Aorta (tissue), 5 donors: ENCODE data around the gene MYL5. TPM values are rescaled to one million over a fixed set of nuclear protein-coding genes. Genes with fewer than 3 reads are reported as not detected.
"Not testable (repeated sequence)": the region's sequence is repeated elsewhere in the genome, so short reads cannot be mapped to it uniquely, and the experiment has no call there.

Source experiments
- ATAC-seq: fragments of 200-7000 bp; cut with Tn5 transposase; one replicate; pipeline ENCODE4 v1.9.1; 2022; ENCODE audit warnings: moderate library complexity; ENCODE audit not compliant: low FRiP score
- DNase-seq, 2 donors: peaks; one replicate each; pipeline ENCODE4 v3.0.0-alpha.2; 2020
- H3K27ac ChIP-seq, 2 donors: one replicate each; pipeline ENCODE4 v1.5.1; 2013; ENCODE audit warnings: low read length in 2 of 2, mild to moderate bottlenecking in 2 of 2, moderate library complexity in 2 of 2, control low read depth in 1 of 2, inconsistent platforms in 1 of 2, low read depth in 1 of 2
- H3K27me3 ChIP-seq, 2 donors: one replicate each; pipeline ENCODE4 v1.6.1; 2013; ENCODE audit warnings: control low read depth in 1 of 2, low read length in 1 of 2, mild to moderate bottlenecking in 1 of 2, moderate library complexity in 1 of 2; ENCODE audit not compliant: insufficient read depth in 2 of 2, control insufficient read depth in 1 of 2
- H3K36me3 ChIP-seq, 2 donors: one replicate each; pipeline ENCODE4 v1.6.1; 2013; ENCODE audit warnings: control low read depth in 1 of 2, low read length in 1 of 2, mild to moderate bottlenecking in 1 of 2; ENCODE audit not compliant: insufficient read depth in 2 of 2, control insufficient read depth in 1 of 2
- H3K4me1 ChIP-seq, 2 donors: one replicate each; pipeline ENCODE4 v1.6.1; 2013; ENCODE audit warnings: low read length in 2 of 2, control low read depth in 1 of 2, mild to moderate bottlenecking in 1 of 2, moderate library complexity in 1 of 2; ENCODE audit not compliant: insufficient read depth in 2 of 2, control insufficient read depth in 1 of 2
- H3K4me3 ChIP-seq, 2 donors: one replicate each; pipeline ENCODE4 v1.5.1; 2013; ENCODE audit warnings: low read length in 2 of 2, control low read depth in 1 of 2, mild to moderate bottlenecking in 1 of 2
- H3K9me3 ChIP-seq: one replicate; pipeline ENCODE4 v1.6.1; 2013; ENCODE audit warnings: mild to moderate bottlenecking, low read length; ENCODE audit not compliant: control insufficient read depth
- WGBS, 2 donors: extraction: QIAGEN DNeasy Blood & Tissue Kit; methylation state at CpG; one replicate each; pipeline ENCODE4 v1.1.7; 2013; 5-methylcytosine and 5-hydroxymethylcytosine counted together
- intact Hi-C, 2 donors: fragments of 100-400 bp; cut with DNase I; formaldehyde crosslinking; loops; one replicate each; pipeline versions ENCODE4 v1.14.2 to v1.15.0; 2022
- polyA plus RNA-seq, 2 donors: library from polyadenylated mRNA; stranded (reverse); fragments of 200-250 nt; gene quantifications; one replicate each; pipeline ENCODE4 v1.2.3, GENCODE V29; 2013
- total RNA-seq, 2 donors: library from RNA; stranded (reverse); fragmentation: NEBNext Ultra II Directional; extraction: Animal tissue kit (Norgen Biotek cat#: 25700); gene quantifications; one replicate each; pipeline ENCODE4 v1.2.1, GENCODE V29; 2021
- donor health status: healthy with polysubstance abuse.
- donor health status: Bipolar disorder and iron deficiency.
- donor health status: DM: no; HTN: no; CAD: no.
- donor health status: DM: no; HTN: no; CAD: no.
- donor health status: DM: yes; HTN: yes; CAD: no.

MYL5 gene
- total and polyA plus RNA-seq, 4 donors: 5.7 to 19.8 (median 13.4) TPM

DNA sequence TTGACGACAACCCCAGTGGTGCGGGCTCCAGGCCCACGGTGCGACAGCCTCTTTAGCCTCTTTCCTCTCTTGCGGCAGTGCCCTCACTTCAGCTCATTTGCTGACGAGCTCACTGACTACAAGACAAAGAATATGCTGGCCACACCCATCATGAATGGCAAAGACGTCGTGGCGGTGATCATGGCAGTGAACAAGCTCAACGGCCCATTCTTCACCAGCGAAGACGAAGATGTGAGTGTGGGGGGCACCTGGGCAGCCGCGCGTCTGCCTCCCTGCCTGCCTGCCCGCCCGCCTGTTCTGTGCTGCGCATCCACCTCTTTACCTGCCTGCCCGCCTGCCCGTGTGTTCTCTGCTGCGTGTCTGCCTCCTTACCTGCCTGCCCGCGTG lies 39.8 kb upstream of the MYL5 start:
- ATAC-seq: no peak
- intact Hi-C loops: no loop called here
- no peaks in the 10 kb centered on the region for H3K27me3 ChIP-seq
- no peaks in the 10 kb centered on the region for H3K36me3 ChIP-seq
- no peaks in the 10 kb centered on the region for H3K4me1 ChIP-seq
- no peak overlapping the region for H3K27ac ChIP-seq
- peak; percentile 27 to 50 for DNase-seq
- peaks cover 3% of the 10 kb centered on the region for H3K9me3 ChIP-seq
- 74 to 80% methylated on average over 17 to 23 of the region's 23 CpGs for WGBS, 2 donors
- no peak overlapping the region for H3K4me3 ChIP-seq

DNA sequence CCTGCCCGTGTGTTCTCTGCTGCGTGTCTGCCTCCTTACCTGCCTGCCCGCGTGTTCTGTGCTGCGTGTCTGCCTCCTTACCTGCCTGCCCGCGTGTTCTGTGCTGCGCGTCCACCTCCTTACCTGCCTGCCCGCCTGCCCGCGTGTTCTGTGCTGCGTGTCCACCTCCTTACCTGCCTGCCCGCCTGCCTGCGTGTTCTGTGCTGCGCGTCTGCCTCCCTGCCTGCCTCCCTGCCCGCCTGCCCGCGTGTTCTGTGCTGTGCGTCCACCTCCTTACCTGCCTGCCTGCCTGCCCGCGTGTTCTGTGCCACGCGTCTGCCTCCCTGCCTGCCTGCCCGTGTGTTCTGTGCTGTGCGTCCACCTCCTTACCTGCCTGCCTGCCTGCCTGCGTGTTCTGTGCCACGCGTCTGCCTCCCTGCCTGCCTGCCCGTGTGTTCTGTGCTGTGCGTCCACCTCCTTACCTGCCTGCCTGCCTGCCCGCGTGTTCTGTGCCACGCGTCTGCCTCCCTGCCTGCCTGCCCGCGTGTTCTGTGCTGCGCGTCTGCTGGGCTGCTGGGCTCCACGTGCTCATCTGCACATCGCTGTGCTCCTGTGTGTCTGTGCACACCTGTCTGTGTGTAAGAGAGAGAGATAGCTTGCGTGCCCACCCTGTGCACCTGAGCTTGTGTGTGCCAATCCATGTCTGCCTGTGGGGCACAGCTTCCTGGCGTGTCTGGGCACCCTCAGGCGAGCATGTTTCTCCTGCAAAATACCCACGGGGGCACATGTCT lies 39.1 kb upstream of the MYL5 start:
- H3K27ac ChIP-seq, ATAC-seq, H3K4me1 ChIP-seq, H3K4me3 ChIP-seq, H3K9me3 ChIP-seq, intact Hi-C loops, H3K36me3 ChIP-seq, H3K27me3 ChIP-seq: not testable (repeated sequence)
- peak; percentile 11 to 45 for DNase-seq
- WGBS, 2 donors: 91 to 93% methylated on average over 41 to 46 of the region's 46 CpGs

DNA sequence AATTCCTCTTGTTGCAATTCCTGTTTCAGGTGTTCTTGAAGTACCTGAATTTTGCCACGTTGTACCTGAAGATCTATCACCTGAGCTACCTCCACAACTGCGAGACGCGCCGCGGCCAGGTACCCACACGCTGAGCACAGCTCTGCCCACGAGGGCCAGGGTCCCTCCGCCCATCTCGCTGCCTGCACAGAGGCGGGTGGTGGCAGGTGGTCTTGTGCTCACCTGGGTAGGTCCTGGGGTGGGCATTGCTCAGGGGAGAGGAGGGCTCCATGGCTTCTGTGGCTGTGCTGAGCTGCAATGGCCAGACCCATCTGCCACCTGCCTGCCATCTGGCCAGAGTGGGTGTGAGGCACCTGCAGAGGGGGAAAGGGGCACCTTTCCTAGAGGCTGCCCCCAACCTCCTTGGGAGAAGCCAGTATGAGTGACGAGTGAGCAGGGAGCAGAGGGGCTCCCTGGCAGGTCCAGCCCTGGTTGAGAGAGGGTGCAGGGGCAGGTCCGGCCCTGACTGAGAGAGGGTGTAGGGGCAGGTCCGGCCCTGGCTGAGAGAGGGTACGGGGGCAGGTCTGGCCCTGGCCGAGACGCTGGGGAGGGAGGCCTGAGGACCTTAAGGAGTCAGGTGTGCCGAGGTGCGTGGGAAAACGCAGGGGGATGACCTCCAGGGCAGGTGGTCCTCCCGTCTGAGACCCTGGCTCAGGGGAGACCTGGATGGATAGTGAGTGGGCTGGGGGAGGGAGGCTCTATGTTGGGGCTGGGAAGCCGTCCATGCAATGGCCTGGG lies 38.3 kb upstream of the MYL5 start:
- DNase-seq (peak; percentile 35 to 66), ATAC-seq (no peak)
- intact Hi-C loops: no loop called here
- Histone ChIP-seq H3K9me3 (peaks cover 3% of the 10 kb centered on the region), H3K4me1 (no peaks in the 10 kb centered on the region), H3K4me3 (no peak overlapping the region), H3K27me3 (no peaks in the 10 kb centered on the region), H3K27ac (no peak overlapping the region), H3K36me3 (no peaks in the 10 kb centered on the region)
- 84 to 87% methylated on average over 20 to 22 of the region's 22 CpGs for WGBS, 2 donors

DNA sequence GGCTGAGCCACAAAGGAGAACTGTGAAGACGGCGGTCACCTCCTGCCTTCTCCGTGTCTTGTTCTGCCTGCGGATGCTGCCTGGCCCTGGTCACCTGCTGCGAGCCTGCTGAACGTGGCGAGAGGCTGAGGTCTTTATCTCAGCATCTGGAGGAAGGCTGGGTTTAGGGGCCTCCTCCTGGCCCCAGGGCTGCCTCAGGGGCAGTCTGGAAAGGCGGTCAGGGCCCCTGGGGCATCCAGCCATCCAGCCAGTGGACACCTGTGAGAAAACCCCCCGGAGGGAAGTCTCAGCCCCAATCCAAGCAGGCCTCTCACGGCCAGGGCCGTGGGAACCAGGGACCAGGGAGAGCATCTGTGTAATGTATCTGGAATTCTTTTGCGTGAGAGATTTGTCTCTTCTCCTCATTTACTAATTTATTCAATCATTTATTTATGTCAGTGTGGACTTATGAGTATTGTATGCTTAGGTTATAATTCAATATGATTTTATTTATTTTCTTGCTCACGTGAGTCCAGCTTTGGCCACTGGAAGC lies 37.6 kb upstream of the MYL5 start:
- intact Hi-C loops: no loop called here
- H3K4me1 ChIP-seq: no peaks in the 10 kb centered on the region
- DNase-seq: peak; percentile 17 to 48
- WGBS, 2 donors: 56 to 61% methylated on average over 13 of the region's 13 CpGs
- no peaks in the 10 kb centered on the region for H3K36me3 ChIP-seq
- no peaks in the 10 kb centered on the region for H3K27me3 ChIP-seq
- H3K27ac ChIP-seq: no peak overlapping the region
- no peak for ATAC-seq
- H3K9me3 ChIP-seq: peaks cover 3% of the 10 kb centered on the region
- H3K4me3 ChIP-seq: no peak overlapping the region

DNA sequence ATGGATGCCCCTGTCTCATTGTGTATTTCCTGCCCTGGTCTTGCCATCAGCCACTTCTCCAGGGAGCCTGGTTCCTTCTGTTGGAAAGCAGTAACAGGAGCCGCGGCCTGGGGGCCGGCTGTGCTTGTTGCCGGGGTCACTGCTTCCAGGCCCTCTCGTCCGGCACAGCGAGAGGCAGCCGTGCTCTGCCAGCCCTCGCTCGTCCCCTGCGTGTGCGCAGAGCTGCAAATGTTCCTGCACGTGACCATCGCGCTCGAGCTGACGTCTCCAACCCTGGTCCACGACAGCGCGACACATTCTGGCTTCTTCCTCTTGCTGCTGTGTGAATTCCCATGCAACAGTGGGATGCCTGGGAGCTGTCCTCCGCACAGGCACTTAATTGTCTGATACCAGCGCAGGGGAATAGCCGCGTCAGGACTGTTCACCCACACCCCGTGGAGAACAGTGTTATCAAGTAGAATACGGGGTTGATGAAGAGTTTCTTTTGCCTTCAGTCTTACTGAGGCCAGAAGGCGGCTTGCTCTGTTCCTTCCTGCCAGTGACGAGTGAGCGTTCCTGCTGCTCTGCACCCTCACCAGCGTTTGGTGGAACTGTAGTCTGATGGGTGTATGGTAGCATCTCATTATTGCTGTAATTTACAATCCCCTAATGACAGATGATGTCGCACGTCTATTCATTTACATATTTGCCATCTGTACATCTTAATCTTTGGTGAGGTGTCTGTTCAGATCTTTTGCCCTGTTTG lies 36.6 kb upstream of the MYL5 start:
- Histone ChIP-seq H3K4me3 (no peak overlapping the region), H3K27ac (no peak overlapping the region), H3K4me1 (no peaks in the 10 kb centered on the region), H3K36me3 (no peaks in the 10 kb centered on the region), H3K9me3 (no peaks in the 10 kb centered on the region), H3K27me3 (no peaks in the 10 kb centered on the region)
- ATAC-seq (no peak), DNase-seq (peak; percentile 32 to 63)
- intact Hi-C loops: no loop called here
- 47 to 56% methylated on average over 32 of the region's 32 CpGs for WGBS, 2 donors

DNA sequence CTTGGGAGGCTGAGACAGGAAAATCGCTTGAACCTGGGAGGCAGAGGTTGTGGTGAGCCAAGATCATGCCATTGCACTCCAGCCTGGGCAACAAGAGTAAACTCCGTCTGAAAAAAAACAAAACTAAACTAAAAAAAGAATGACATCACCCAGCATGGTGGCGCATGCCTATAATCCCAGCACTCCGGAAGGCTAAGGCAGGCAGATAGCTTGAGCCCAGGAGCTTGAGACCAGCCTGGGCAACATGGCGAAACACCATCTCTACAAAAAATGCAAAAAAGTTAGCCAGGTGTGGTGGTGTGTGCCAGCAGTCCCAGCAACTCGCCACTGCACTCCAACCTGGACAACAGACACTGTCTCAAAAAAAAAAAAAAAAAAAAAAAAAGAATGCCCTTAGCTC lies 32.0 kb upstream of the MYL5 start:
- H3K27me3 ChIP-seq, H3K36me3 ChIP-seq, DNase-seq, H3K9me3 ChIP-seq, ATAC-seq, H3K4me3 ChIP-seq, H3K4me1 ChIP-seq, H3K27ac ChIP-seq, intact Hi-C loops: not testable (repeated sequence)
- 89 to 90% methylated on average over 6 of the region's 6 CpGs for WGBS, 2 donors

DNA sequence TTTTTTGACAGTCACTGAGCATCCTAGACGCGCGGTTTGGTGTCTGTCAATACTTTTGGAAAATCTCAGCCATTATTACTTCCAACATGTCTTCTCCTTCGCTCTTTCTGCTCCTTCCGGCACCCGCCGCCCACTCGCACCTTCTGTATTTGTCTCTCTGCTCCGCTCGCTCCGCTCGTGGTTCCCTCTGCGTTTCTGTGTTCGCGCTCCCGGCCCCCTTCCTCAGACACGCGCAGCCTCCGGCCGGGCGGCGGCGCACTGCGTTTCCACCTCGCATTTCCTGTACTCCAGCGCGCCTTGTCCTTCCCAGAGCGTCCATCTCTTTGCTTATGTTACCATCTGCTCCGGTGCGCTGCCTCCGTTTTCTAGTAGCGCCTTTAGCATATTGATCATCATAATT lies 27.9 kb upstream of the MYL5 start:
- Histone ChIP-seq H3K4me1 (no peaks in the 10 kb centered on the region), H3K27me3 (no peaks in the 10 kb centered on the region), H3K27ac (no peak overlapping the region), H3K9me3 (no peaks in the 10 kb centered on the region), H3K4me3 (no peak overlapping the region), H3K36me3 (no peaks in the 10 kb centered on the region)
- peak; percentile 32 to 66 for DNase-seq
- WGBS, 2 donors: 59 to 72% methylated on average over 32 of the region's 32 CpGs
- no peak for ATAC-seq
- intact Hi-C loops: no loop called here

DNA sequence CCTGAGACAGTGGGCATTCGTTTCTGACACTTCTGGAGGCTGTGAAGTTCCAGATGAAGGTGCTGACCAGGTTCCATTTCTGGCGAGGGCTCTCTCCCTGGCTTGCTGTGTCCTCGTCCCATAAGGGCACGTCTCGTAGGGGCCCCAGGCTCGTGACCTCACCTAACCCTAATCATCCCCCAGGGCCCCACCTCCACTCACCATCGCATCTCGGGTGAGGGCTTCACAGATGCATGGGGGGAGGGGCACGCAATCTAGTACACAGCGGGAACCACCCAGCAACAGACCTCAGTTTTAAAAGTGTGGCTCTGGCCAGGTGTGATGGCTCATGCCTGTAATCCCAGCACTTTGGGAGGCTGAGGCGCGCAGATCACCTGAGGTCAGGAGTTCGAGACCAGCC lies 26.9 kb upstream of the MYL5 start:
- no peaks in the 10 kb centered on the region for H3K9me3 ChIP-seq
- no peaks in the 10 kb centered on the region for H3K36me3 ChIP-seq
- no peaks in the 10 kb centered on the region for H3K27me3 ChIP-seq
- WGBS, 2 donors: 53 to 58% methylated on average over 13 of the region's 13 CpGs
- ATAC-seq (no peak), DNase-seq (peak in 1 of 2 donors; percentile 24)
- H3K4me3 ChIP-seq: no peak overlapping the region
- H3K27ac ChIP-seq: no peak overlapping the region
- intact Hi-C loops: no loop called here
- no peaks in the 10 kb centered on the region for H3K4me1 ChIP-seq
